Panc1 (cell line): ENCODE measurements around the gene TMUB1. TPM values are rescaled to one million over a fixed set of nuclear protein-coding genes. Genes with fewer than 3 reads are reported as not detected.

Experiments used
- ATAC-seq: fragments of 200-7000 bp; cut with Tn5 transposase; 2 replicates; pipeline ENCODE4 v1.9.1; 2020; ENCODE audit warnings: mild to moderate bottlenecking, moderate library complexity
- BruUV-seq: library from RNA; stranded (reverse); fragments of 400-500 nt; replicated peaks from 2 replicates; lab custom pipeline; 2021; lab: Mats Ljungman, UMichigan
- CTCF ChIA-PET: fragments of 300-600 bp; sonication (Branson Sonifier 250); formaldehyde crosslinking; loops from one replicate; lab custom pipeline; 2022; ENCODE audit warnings: antibody characterized with exemption; lab: Charles Lee
- POLR2A ChIA-PET: fragments of 300-600 bp; sonication (Branson Sonifier 250); formaldehyde crosslinking; loops from one replicate; lab custom pipeline; 2022; ENCODE audit warnings: antibody characterized with exemption; lab: Charles Lee
- DNase-seq: peaks from one replicate; pipeline ENCODE4 v3.0.0-alpha.2; 2010; ENCODE audit warnings: low read depth, low spot score
- H3K27ac ChIP-seq: 2 replicates; pipeline ENCODE4 v1.5.1; 2011; ENCODE audit warnings: mild to moderate bottlenecking, low read length, inconsistent platforms
- H3K27me3 ChIP-seq: fragments of 200-500 bp; sonication (Bioruptor generic); 2 replicates; pipeline ENCODE4 v1.6.0; 2014; ENCODE audit warnings: low read length, inconsistent platforms; ENCODE audit not compliant: control insufficient read depth, insufficient read depth
- H3K36me3 ChIP-seq: fragments of 200-500 bp; sonication (Bioruptor generic); 2 replicates; pipeline ENCODE4 v1.5.1; 2014; ENCODE audit warnings: inconsistent platforms, mild to moderate bottlenecking, low read length, moderate library complexity; ENCODE audit not compliant: control insufficient read depth, insufficient read depth
- H3K4me1 ChIP-seq: 2 replicates; pipeline ENCODE4 v1.5.1; 2011; ENCODE audit warnings: inconsistent platforms, mild to moderate bottlenecking, low read length, moderate library complexity; ENCODE audit not compliant: control insufficient read depth, insufficient read depth
- H3K4me3 ChIP-seq, 2 experiments: 2 replicates each; pipeline ENCODE4 v1.5.1; 2011 to 2012; ENCODE audit warnings: low read depth in 2 of 2, low read length in 2 of 2, mild to moderate bottlenecking in 2 of 2, inconsistent platforms in 1 of 2, moderate library complexity in 1 of 2
- H3K9me3 ChIP-seq: fragments of 200-500 bp; sonication (Bioruptor generic); 2 replicates; pipeline ENCODE4 v1.5.1; 2014; ENCODE audit warnings: low read depth, mild to moderate bottlenecking, inconsistent platforms, low read length, moderate library complexity; ENCODE audit not compliant: control insufficient read depth, insufficient read depth
- POLR2AphosphoS5 ChIP-seq: IDR thresholded peaks from 2 replicates; pipeline ENCODE4 v1.6.1; 2012; ENCODE audit warnings: mild to moderate bottlenecking, low read depth, low read length, moderate library complexity
- SIN3A ChIP-seq: IDR thresholded peaks from 2 replicates; pipeline ENCODE4 v1.6.1; 2012; ENCODE audit warnings: low read depth, mild to moderate bottlenecking, low read length, moderate library complexity, borderline replicate concordance; ENCODE audit not compliant: insufficient read depth
- TCF7L2 ChIP-seq: IDR thresholded peaks from 2 replicates; pipeline ENCODE4 v1.6.1; 2011; ENCODE audit warnings: mild to moderate bottlenecking, low read depth, low read length, inconsistent platforms
- in situ Hi-C: cut with HindIII; loops from 2 replicates; pipeline ENCODE4 v1.10.0; 2016; ENCODE audit warnings: low sequenced_read_pairs, low pct_unique_long_range_greater_than_20kb
- intact Hi-C: fragments of 100-400 bp; cut with micrococcal nuclease; formaldehyde crosslinking; loops from one replicate; pipeline ENCODE4 v1.10.0; 2022; ENCODE audit not compliant: unreplicated experiment
- total RNA-seq: library from RNA; stranded (reverse); gene quantifications from one replicate; pipeline ENCODE4 v1.2.1, GENCODE V29; 2021; ENCODE audit not compliant: unreplicated experiment
- TF ChIP-seq, protein P1 (sequence below): fragments of 450-650 bp; IDR thresholded peaks from 2 replicates; pipeline ENCODE4 v1.5.1; 2017; ENCODE audit warnings: mild to moderate bottlenecking
- TF ChIP-seq, protein P2 (sequence below), 2 experiments: IDR thresholded peaks; 2 replicates each; pipeline ENCODE4 v1.6.1; 2011 to 2012; ENCODE audit warnings: low read depth in 2 of 2, control low read depth in 1 of 2, low read length in 1 of 2, mild to moderate bottlenecking in 1 of 2, moderate library complexity in 1 of 2; ENCODE audit not compliant: insufficient read depth in 1 of 2

The TMUB1 gene
- total RNA-seq, 1 experiment from 2014 or later: 112 TPM

DNA sequence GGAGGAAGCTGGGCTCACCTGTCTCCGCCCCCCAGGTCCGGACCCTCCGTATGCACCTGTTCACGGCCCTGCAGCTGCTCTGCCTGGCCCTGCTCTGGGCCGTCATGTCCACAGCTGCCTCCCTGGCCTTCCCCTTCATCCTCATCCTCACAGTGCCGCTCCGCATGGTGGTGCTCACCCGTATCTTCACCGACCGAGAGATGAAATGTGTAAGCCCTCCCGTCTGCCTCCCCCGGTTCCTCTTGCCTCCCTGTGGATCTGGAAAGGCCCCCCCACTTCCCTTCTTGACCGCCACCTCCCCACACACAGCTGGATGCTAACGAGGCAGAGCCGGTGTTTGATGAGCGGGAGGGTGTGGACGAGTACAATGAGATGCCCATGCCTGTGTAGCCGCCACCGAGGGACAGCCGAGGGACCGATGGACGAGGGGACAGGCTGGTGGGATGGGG is 7.3 kb downstream of the TMUB1 start:
- peak overlapping the region; percentile 91 for H3K27ac ChIP-seq
- H3K36me3 ChIP-seq: no peaks in the 10 kb centered on the region; the same call in 1 of the 2 replicates
- no peak overlapping the region for H3K4me3 ChIP-seq
- intact Hi-C loops (loop anchor here (5.0 kb wide), 1 partner anchor 36 kb away; no protein-coding TSS in a partner anchor), in situ Hi-C loops (no loop called here)
- no peak for DNase-seq
- no peak for ATAC-seq
- TF ChIP-seq, protein P1, sequence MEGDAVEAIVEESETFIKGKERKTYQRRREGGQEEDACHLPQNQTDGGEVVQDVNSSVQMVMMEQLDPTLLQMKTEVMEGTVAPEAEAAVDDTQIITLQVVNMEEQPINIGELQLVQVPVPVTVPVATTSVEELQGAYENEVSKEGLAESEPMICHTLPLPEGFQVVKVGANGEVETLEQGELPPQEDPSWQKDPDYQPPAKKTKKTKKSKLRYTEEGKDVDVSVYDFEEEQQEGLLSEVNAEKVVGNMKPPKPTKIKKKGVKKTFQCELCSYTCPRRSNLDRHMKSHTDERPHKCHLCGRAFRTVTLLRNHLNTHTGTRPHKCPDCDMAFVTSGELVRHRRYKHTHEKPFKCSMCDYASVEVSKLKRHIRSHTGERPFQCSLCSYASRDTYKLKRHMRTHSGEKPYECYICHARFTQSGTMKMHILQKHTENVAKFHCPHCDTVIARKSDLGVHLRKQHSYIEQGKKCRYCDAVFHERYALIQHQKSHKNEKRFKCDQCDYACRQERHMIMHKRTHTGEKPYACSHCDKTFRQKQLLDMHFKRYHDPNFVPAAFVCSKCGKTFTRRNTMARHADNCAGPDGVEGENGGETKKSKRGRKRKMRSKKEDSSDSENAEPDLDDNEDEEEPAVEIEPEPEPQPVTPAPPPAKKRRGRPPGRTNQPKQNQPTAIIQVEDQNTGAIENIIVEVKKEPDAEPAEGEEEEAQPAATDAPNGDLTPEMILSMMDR: no peak
- TF ChIP-seq POLR2AphosphoS5 (no peak; the same call in 1 of the 2 replicates), SIN3A (no peak), TCF7L2 (no peak)
- TF ChIP-seq, protein P2, sequence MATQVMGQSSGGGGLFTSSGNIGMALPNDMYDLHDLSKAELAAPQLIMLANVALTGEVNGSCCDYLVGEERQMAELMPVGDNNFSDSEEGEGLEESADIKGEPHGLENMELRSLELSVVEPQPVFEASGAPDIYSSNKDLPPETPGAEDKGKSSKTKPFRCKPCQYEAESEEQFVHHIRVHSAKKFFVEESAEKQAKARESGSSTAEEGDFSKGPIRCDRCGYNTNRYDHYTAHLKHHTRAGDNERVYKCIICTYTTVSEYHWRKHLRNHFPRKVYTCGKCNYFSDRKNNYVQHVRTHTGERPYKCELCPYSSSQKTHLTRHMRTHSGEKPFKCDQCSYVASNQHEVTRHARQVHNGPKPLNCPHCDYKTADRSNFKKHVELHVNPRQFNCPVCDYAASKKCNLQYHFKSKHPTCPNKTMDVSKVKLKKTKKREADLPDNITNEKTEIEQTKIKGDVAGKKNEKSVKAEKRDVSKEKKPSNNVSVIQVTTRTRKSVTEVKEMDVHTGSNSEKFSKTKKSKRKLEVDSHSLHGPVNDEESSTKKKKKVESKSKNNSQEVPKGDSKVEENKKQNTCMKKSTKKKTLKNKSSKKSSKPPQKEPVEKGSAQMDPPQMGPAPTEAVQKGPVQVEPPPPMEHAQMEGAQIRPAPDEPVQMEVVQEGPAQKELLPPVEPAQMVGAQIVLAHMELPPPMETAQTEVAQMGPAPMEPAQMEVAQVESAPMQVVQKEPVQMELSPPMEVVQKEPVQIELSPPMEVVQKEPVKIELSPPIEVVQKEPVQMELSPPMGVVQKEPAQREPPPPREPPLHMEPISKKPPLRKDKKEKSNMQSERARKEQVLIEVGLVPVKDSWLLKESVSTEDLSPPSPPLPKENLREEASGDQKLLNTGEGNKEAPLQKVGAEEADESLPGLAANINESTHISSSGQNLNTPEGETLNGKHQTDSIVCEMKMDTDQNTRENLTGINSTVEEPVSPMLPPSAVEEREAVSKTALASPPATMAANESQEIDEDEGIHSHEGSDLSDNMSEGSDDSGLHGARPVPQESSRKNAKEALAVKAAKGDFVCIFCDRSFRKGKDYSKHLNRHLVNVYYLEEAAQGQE (IDR thresholded peaks at IDR 0.05; ENCODE audit: insufficient read depth in 1 of 2, low read depth in 2 of 2, low read length in 1 of 2): no peak
- POLR2A ChIA-PET: interaction anchor here (1.0 kb wide), 1 partner anchor 15 kb away, joined by 8 read pairs; no protein-coding TSS in a partner anchor
- peaks cover 44% of the 10 kb centered on the region for H3K4me1 ChIP-seq
- CTCF ChIA-PET: interaction anchor here (0.7 to 1.4 kb wide), 3 partner anchors 12 to 67 kb away, joined by 3 read pairs; no protein-coding TSS in a partner anchor
- BruUV-seq: TSS peak; percentile 84
- no peaks in the 10 kb centered on the region for H3K27me3 ChIP-seq
- H3K9me3 ChIP-seq: no peaks in the 10 kb centered on the region

DNA sequence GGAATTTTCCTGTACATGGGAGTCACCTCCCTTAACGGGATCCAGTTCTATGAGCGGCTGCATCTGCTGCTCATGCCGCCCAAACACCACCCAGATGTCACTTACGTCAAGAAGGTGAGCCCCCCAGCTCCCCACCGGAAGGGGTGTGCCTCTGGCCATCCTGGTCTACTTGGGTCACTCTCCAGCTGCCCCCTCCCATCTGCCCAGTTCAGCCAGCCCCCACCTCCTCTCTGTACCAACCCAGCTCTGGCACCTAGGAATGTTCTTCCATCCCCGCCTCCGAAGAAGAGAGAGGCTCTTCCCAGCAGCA is 7.7 kb downstream of the TMUB1 start:
- Histone ChIP-seq H3K36me3 (no peaks in the 10 kb centered on the region; the same call in 1 of the 2 replicates), H3K4me1 (peaks cover 44% of the 10 kb centered on the region), H3K9me3 (no peaks in the 10 kb centered on the region), H3K27me3 (no peaks in the 10 kb centered on the region), H3K27ac (no peak overlapping the region), H3K4me3 (no peak overlapping the region)
- BruUV-seq: no TSS peak
- ATAC-seq (no peak), DNase-seq (no peak)
- in situ Hi-C loops (no loop called here), intact Hi-C loops (loop anchor here (5.0 kb wide), 1 partner anchor 37 kb away; no protein-coding TSS in a partner anchor)
- ChIA-PET CTCF (no interaction called here), POLR2A (no interaction called here)
- TF ChIP-seq POLR2AphosphoS5 (no peak), SIN3A (no peak), TCF7L2 (no peak)
- TF ChIP-seq, protein P2 (IDR thresholded peaks at IDR 0.05; ENCODE audit: insufficient read depth in 1 of 2, low read depth in 2 of 2, low read length in 1 of 2): no peak
- TF ChIP-seq, protein P1: no peak
